GM10266 (cell line): ENCODE measurements around the gene DIDO1.
A peak's percentile ranks its signal among the peaks of the same experiment; 100 is the strongest.
"Not testable (repeated sequence)": the region's sequence is repeated elsewhere in the genome, so short reads cannot be mapped to it uniquely, and the experiment has no call there.

ENCODE experiments used
- DNase-seq: peaks from one replicate; pipeline ENCODE4 v3.0.0; 2012; ENCODE audit errors: extremely low spot score
- TF ChIP-seq, protein P1 (sequence below): IDR thresholded peaks from 2 replicates; pipeline ENCODE4 v1.5.1; 2012; ENCODE audit warnings: mild to moderate bottlenecking, low read depth; ENCODE audit not compliant: control insufficient read depth, insufficient read depth; ENCODE audit errors: missing control alignments

DIDO1 gene

DNA sequence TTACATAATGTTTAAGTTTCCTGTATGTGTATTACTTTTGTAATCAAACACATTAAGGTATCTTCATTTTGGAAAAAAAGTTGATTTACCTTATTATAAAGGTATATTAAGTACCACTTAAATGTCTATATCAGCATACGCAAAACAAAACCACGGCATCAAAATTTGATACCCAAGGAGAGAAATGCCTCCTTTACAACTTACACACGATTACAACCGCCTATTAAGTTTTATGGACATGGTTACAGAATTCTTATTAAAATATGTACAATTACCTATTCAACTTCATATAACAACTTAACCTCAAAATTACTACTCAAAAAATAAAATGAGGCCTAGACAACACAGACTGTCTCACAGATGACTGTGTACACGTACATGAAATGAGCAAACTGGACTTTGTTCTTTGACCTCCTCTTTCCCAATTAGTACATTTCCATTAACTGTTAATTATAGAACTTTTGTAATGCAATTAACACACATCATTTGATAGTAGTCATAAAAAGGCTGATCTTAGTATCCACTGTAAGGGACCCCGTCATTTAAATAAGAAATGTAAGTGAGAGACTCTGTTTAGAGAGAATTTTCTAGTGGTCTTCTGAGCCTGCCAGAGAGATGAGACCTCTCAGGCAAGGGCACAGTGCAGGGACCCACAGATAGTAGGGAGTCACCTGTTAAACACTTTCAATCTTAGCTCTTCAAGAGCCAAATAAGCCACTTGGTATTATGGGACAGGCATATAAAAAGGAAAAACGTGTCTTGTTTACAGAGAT, 2.5 kb downstream of the DIDO1 start:
- no peak for DNase-seq
- TF ChIP-seq, protein P1, sequence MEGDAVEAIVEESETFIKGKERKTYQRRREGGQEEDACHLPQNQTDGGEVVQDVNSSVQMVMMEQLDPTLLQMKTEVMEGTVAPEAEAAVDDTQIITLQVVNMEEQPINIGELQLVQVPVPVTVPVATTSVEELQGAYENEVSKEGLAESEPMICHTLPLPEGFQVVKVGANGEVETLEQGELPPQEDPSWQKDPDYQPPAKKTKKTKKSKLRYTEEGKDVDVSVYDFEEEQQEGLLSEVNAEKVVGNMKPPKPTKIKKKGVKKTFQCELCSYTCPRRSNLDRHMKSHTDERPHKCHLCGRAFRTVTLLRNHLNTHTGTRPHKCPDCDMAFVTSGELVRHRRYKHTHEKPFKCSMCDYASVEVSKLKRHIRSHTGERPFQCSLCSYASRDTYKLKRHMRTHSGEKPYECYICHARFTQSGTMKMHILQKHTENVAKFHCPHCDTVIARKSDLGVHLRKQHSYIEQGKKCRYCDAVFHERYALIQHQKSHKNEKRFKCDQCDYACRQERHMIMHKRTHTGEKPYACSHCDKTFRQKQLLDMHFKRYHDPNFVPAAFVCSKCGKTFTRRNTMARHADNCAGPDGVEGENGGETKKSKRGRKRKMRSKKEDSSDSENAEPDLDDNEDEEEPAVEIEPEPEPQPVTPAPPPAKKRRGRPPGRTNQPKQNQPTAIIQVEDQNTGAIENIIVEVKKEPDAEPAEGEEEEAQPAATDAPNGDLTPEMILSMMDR: no peak

DNA sequence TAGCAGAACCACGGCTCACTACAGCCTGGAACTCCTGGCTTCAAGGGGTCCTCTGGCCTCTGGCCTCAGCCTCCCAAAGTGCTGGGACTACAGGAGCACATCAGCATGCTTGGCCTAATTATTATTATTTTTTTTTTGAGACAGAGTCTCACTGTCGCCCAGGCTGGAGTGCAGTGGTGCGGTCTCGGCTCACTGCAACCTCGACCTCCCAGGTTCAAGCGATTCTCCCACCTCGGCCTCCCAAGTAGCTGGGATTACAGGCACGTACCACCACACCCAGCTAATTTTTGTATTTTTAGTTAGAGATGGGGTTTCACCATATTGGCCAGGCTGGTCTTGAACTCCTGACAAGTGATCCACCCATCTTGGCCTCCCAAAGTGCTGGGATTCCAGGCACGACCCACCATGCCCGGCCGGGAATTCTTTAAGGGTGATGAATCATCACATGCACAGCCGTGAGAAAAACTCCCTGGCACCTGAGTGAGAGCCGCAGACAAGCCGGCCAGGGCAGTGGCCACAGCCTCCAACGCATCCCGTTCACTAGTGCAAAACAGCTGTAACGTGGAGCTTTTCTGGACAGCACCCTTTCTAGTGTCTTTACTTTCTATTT, 3.1 kb downstream of the DIDO1 start:
- not testable (repeated sequence) for DNase-seq

DNA sequence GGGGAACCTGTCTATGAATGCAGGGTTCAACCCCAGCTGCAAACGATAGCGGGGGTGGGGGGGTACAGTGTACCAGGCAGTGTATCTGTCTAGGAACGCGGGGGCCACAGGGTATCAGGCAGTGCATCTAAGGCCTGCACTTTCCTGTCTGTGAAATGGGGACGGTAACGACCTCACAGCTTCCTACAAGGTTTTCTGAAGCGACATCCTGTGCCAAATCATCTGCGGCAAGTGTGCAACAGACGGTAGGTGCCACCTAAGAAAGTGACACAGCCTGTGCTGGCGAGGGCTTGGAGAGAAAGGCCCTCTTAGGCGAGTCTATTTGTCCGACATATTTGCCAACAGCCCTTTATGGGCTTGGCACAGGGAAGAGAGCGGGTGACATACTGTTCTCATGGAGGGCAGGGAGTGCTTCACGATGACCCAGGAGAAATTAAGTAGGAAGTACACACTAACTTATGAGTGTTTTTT, 3.8 kb downstream of the DIDO1 start:
- TF ChIP-seq, protein P1: no peak
- DNase-seq: no peak

DNA sequence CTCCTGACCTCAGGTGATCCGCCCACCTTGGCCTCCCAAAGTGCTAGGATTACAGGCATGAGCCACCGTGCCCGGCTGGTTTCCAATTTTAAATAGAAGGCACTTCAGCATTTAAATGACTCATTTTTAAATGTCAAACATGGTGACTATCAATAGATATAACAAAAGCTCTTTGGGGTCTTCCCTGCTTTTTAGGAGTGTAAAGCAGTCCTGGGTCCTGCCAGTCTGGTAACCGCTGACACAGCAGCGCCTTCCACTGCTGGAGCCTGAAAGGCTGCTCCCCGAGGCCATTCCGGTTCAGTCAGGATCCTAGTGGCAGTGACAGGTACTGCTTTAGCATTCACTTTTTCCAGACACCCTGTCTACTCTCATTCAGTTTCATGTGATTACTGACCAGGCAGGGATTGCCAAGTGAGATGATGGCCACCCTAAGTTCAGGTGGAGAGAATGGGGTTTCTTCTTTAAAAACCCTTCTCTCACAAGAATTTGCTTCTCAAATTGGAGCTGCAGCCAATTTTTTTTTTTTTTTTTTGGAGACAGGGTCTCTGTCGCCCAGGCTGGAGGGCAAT, 5.1 kb downstream of the DIDO1 start:
- DNase-seq: no peak
- TF ChIP-seq, protein P1: peak; percentile 39

DNA sequence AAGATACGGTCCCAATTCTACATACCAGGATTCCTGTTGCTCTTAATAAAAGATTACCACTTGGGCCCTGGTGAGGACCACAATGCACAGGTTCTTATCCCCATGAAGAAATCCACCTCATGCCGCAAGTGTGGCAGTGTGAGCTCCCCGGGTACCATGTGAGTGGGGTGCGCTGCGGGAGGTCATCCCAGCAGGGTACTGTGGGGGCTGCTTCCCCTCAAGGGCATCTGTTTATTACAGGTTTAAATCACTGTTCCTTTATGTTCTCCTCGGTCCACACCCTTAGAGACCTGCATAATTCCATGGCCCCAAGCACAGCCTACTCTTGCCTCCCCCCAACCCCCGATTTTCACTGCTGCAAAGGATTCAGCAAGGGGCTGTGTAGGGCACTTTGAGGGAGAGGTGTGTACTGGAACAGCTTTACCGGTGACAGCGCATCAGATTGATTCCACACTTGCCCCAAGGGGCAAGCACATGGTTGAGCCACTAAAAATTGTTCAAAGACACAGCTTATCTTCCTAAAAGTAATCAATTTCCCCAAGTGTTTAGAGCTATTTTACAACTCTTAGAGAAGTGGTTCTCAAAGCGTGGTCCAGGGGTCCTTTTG, 6.2 kb downstream of the DIDO1 start:
- DNase-seq: no peak
- TF ChIP-seq, protein P1: no peak

DNA sequence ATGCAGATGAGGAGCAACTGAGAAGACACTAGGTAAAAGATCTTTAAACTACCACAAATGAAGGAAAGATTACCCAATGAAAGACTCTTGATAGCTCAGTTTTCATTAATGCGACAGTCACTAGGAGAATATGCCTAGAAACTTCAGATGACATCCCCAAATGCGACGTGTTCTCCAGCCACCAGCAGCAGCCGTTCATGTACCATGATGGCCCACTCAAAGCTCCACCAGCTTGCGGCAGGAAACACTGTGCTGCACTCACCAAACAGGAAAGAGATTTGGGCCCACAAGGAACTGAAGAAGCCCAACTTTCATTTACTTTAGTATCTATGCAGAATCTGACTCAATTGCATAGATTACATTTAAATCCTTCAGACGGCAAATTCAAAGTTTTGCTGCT, 7.5 kb downstream of the DIDO1 start:
- DNase-seq: no peak
- TF ChIP-seq, protein P1: no peak

DNA sequence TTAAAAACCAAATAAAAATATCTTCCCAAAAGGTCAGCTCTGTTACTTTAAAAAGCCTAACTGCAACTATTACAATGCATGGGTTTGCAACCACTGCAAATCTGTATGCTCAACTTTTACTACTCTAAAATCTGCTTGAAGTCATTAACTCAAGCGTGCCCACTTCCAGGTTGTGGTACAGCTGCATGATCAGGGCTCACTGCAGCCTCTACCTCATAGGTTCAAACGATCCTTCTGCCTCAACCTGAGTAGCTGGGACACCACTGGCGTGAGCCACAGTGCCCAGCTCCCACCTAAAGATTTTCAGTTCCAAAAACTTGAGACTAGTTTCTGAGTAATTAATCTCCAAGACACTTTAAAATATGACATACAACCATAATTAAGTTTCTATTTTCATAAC, 8.2 kb downstream of the DIDO1 start:
- TF ChIP-seq, protein P1: no peak
- DNase-seq: no peak
